ENCODE measurements around the gene MYO7A. TPM values are rescaled to one million over a fixed set of nuclear protein-coding genes. Genes with fewer than 3 reads are reported as not detected.

The MYO7A gene
- total RNA-seq, 2 experiments from 2014 or later = not detected

GRCh38 chr11:77195071-77195755, 67.2 kb downstream of the MYO7A start:
- Mint-ChIP-seq H3K4me3 (no peak overlapping the region), H3K27ac (no peak overlapping the region), H3K9me3 (ENCODE audit: insufficient read depth) (no peaks in the 10 kb centered on the region), H3K27me3 (ENCODE audit: low read depth) (no peaks in the 10 kb centered on the region), H3K4me1 (ENCODE audit: low read depth) (no peaks in the 10 kb centered on the region), H3K36me3 (ENCODE audit: low read depth) (no peaks in the 10 kb centered on the region)
- POLR2A ChIA-PET = no interaction called here
- CTCF ChIA-PET = interaction anchor here (1.1 to 3.9 kb wide), 4 partner anchors 68 to 425 kb away, joined by 3 to 16 read pairs (median 8); partner anchors contain the start of gene MYO7A
- no peak for ATAC-seq
- no peak for DNase-seq

GRCh38 chr11:77196961-77197360, 68.9 kb downstream of the MYO7A start:
- ATAC-seq (no peak), DNase-seq (no peak)
- Mint-ChIP-seq H3K4me3 (no peak overlapping the region), H3K27ac (no peak overlapping the region), H3K27me3 (ENCODE audit: low read depth) (no peaks in the 10 kb centered on the region), H3K4me1 (ENCODE audit: low read depth) (no peaks in the 10 kb centered on the region), H3K36me3 (ENCODE audit: low read depth) (no peaks in the 10 kb centered on the region), H3K9me3 (ENCODE audit: insufficient read depth) (no peaks in the 10 kb centered on the region)
- ChIA-PET CTCF (interaction anchor here (1.4 to 3.9 kb wide), 3 partner anchors 9 to 351 kb away, joined by 5 to 16 read pairs (median 12); partner anchors contain the start of gene MYO7A), POLR2A (no interaction called here)

- DNase-seq = no peak
- CTCF ChIA-PET = interaction anchor here (0.9 to 3.1 kb wide), 4 partner anchors 10 to 350 kb away, joined by 3 to 12 read pairs (median 5); partner anchors contain the start of gene MYO7A
- H3K36me3 Mint-ChIP-seq (ENCODE audit: low read depth) = no peaks in the 10 kb centered on the region
These were observed 69.7 kb downstream of the MYO7A start for GRCh38 chr11:77197626-77198320.

GRCh38 chr11:77198440-77198849, 70.4 kb downstream of the MYO7A start:
- no peaks in the 10 kb centered on the region for H3K27me3 Mint-ChIP-seq (ENCODE audit: low read depth)
- POLR2A ChIA-PET = no interaction called here
- no peak for DNase-seq
- H3K27ac Mint-ChIP-seq = no peak overlapping the region
- H3K4me3 Mint-ChIP-seq = no peak overlapping the region
- H3K9me3 Mint-ChIP-seq (ENCODE audit: insufficient read depth) = no peaks in the 10 kb centered on the region
- CTCF ChIA-PET = interaction anchor here (0.9 to 1.2 kb wide), 3 partner anchors 11 to 350 kb away, joined by 3 to 6 read pairs (median 4); partner anchors contain the start of gene MYO7A
- no peaks in the 10 kb centered on the region for H3K36me3 Mint-ChIP-seq (ENCODE audit: low read depth)
- ATAC-seq = no peak
- peaks cover 2% of the 10 kb centered on the region for H3K4me1 Mint-ChIP-seq (ENCODE audit: low read depth)

More at GRCh38 chr11:77197626-77198320, 69.7 kb downstream of the MYO7A start:
- no peak overlapping the region for H3K4me3 Mint-ChIP-seq
- H3K27me3 Mint-ChIP-seq (ENCODE audit: low read depth) = no peaks in the 10 kb centered on the region
- no peak for ATAC-seq
- POLR2A ChIA-PET = no interaction called here
- no peak overlapping the region for H3K27ac Mint-ChIP-seq
- H3K4me1 Mint-ChIP-seq (ENCODE audit: low read depth) = no peaks in the 10 kb centered on the region
- H3K9me3 Mint-ChIP-seq (ENCODE audit: insufficient read depth) = no peaks in the 10 kb centered on the region

GRCh38 chr11:77199137-77199745, 71.2 kb downstream of the MYO7A start:
- Mint-ChIP-seq H3K27me3 (ENCODE audit: low read depth) (no peaks in the 10 kb centered on the region), H3K4me3 (no peak overlapping the region), H3K27ac (no peak overlapping the region), H3K9me3 (ENCODE audit: insufficient read depth) (no peaks in the 10 kb centered on the region), H3K4me1 (ENCODE audit: low read depth) (peaks cover 3% of the 10 kb centered on the region), H3K36me3 (ENCODE audit: low read depth) (no peaks in the 10 kb centered on the region)
- ChIA-PET POLR2A (no interaction called here), CTCF (interaction anchor here (0.8 to 1.2 kb wide), 2 partner anchors 72 to 420 kb away, joined by 3 to 6 read pairs; partner anchors contain the start of gene MYO7A)
- DNase-seq (no peak), ATAC-seq (no peak)

- DNase-seq (no peak), ATAC-seq (no peak)
- Mint-ChIP-seq H3K27me3 (ENCODE audit: low read depth) (no peaks in the 10 kb centered on the region), H3K9me3 (ENCODE audit: insufficient read depth) (no peaks in the 10 kb centered on the region), H3K4me3 (no peak overlapping the region), H3K36me3 (ENCODE audit: low read depth) (no peaks in the 10 kb centered on the region), H3K27ac (no peak overlapping the region), H3K4me1 (ENCODE audit: low read depth) (peaks cover 3% of the 10 kb centered on the region)
- ChIA-PET CTCF (no interaction called here), POLR2A (no interaction called here)
These were observed 72.6 kb downstream of the MYO7A start for GRCh38 chr11:77200351-77201268.

- Mint-ChIP-seq H3K27ac (no peak overlapping the region), H3K36me3 (ENCODE audit: low read depth) (no peaks in the 10 kb centered on the region), H3K4me3 (no peak overlapping the region), H3K27me3 (ENCODE audit: low read depth) (no peaks in the 10 kb centered on the region), H3K4me1 (ENCODE audit: low read depth) (peaks cover 3% of the 10 kb centered on the region), H3K9me3 (ENCODE audit: insufficient read depth) (no peaks in the 10 kb centered on the region)
- POLR2A ChIA-PET = no interaction called here
- DNase-seq (no peak), ATAC-seq (no peak)
- CTCF ChIA-PET = interaction anchor here (1.6 kb wide), 1 partner anchor 74 kb away, joined by 5 read pairs; no protein-coding TSS in a partner anchor
These were observed 73.3 kb downstream of the MYO7A start for GRCh38 chr11:77201370-77201769.

- Mint-ChIP-seq H3K27me3 (ENCODE audit: low read depth) (no peaks in the 10 kb centered on the region), H3K27ac (no peak overlapping the region), H3K36me3 (ENCODE audit: low read depth) (no peaks in the 10 kb centered on the region), H3K4me3 (no peak overlapping the region), H3K9me3 (ENCODE audit: insufficient read depth) (no peaks in the 10 kb centered on the region), H3K4me1 (ENCODE audit: low read depth) (peaks cover 3% of the 10 kb centered on the region)
- ChIA-PET CTCF (interaction anchor here (1.6 kb wide), 1 partner anchor 75 kb away, joined by 5 read pairs; no protein-coding TSS in a partner anchor), POLR2A (interaction anchor here (0.6 kb wide), 1 partner anchor 95 kb away, joined by 3 read pairs; no protein-coding TSS in a partner anchor)
- no peak for ATAC-seq
- no peak for DNase-seq
These were observed 74.2 kb downstream of the MYO7A start for GRCh38 chr11:77201991-77202841.

- no peak overlapping the region for H3K4me3 Mint-ChIP-seq
- DNase-seq = no peak
- H3K4me1 Mint-ChIP-seq (ENCODE audit: low read depth) = peaks cover 3% of the 10 kb centered on the region
- no peaks in the 10 kb centered on the region for H3K36me3 Mint-ChIP-seq (ENCODE audit: low read depth)
- no peak overlapping the region for H3K27ac Mint-ChIP-seq
- POLR2A ChIA-PET = interaction anchor here (0.6 kb wide), 1 partner anchor 12 kb away, joined by 3 read pairs; no protein-coding TSS in a partner anchor
- CTCF ChIA-PET = interaction anchor here (1.2 to 2.7 kb wide), 4 partner anchors 15 to 345 kb away, joined by 3 to 5 read pairs (median 4); no protein-coding TSS in a partner anchor
- no peaks in the 10 kb centered on the region for H3K9me3 Mint-ChIP-seq (ENCODE audit: insufficient read depth)
- no peaks in the 10 kb centered on the region for H3K27me3 Mint-ChIP-seq (ENCODE audit: low read depth)
- no peak for ATAC-seq
These were observed 75.2 kb downstream of the MYO7A start for GRCh38 chr11:77202941-77203900.

All from activated CD8-positive, alpha-beta T cell treated with anti-CD3 and anti-CD28 coated beads, Interleukin-2, amount 10 ng/mL, durations not matched to agents 7 days and 5 days (primary cell).